Stomach (tissue), 9 donors: ENCODE results near the gene HSPA13. TPM values are rescaled to one million over a fixed set of nuclear protein-coding genes. Genes with fewer than 3 reads are reported as not detected.

Experiments
- DNase-seq, 2 donors: peaks; one replicate each; pipeline versions ENCODE4 v3.0.0 to v3.0.0-alpha.2; 2013 to 2019
- H3K27ac ChIP-seq, 5 donors: fragments of 200-600 bp in 4 of 5; sonication (generic) in 4 of 5; one replicate each; pipeline ENCODE4 v1.5.1; 2013 to 2019; ENCODE audit warnings: mild to moderate bottlenecking in 1 of 5, moderate library complexity in 1 of 5
- H3K27me3 ChIP-seq, 3 donors: fragments of 200-600 bp; sonication (generic); one replicate each; pipeline ENCODE4 v1.5.1; 2017 to 2019; ENCODE audit warnings: mixed run types in 1 of 3
- H3K36me3 ChIP-seq, 4 donors: fragments of 200-600 bp; sonication (generic); 1 replicate in 3 of 4; 2 replicates in 1 of 4; pipeline ENCODE4 v1.5.1; 2016 to 2019
- H3K4me1 ChIP-seq, 4 donors: fragments of 200-600 bp; sonication (generic); one replicate each; pipeline ENCODE4 v1.5.1; 2016 to 2019
- H3K4me3 ChIP-seq, 4 donors: fragments of 200-600 bp; sonication (generic) in 3 of 4; one replicate each; pipeline ENCODE4 v1.5.1; 2016 to 2019; ENCODE audit warnings: mild to moderate bottlenecking in 1 of 4
- H3K9me3 ChIP-seq, 4 donors: fragments of 200-600 bp; sonication (generic); one replicate each; pipeline ENCODE4 v1.5.1; 2016 to 2019
- EP300 ChIP-seq: sonication (generic); formaldehyde crosslinking; IDR thresholded peaks from one replicate; pipeline ENCODE4 v1.6.1; 2017; ENCODE audit warnings: antibody characterized with exemption
- POLR2A ChIP-seq, 4 donors: fragments of 450-650 bp; IDR thresholded peaks; one replicate each; pipeline ENCODE4 v1.6.1; 2016; ENCODE audit warnings: antibody characterized with exemption in 4 of 4, control low read depth in 2 of 4, mild to moderate bottlenecking in 1 of 4, moderate library complexity in 1 of 4
- POLR2AphosphoS5 ChIP-seq, 3 donors: sonication (generic); formaldehyde crosslinking; IDR thresholded peaks; one replicate each; pipeline ENCODE4 v1.6.1; 2016; ENCODE audit warnings: antibody characterized with exemption in 3 of 3
- WGBS, 5 donors: extraction: QIAGEN DNeasy Blood & Tissue Kit in 3 of 5; methylation state at CpG; one replicate each; pipeline versions ENCODE4 v1.1.5 to v1.1.7; 2013 to 2018; 5-methylcytosine and 5-hydroxymethylcytosine counted together
- intact Hi-C: fragments of 100-400 bp; cut with DNase I; formaldehyde crosslinking; loops from one replicate; pipeline ENCODE4 v1.15.1; 2023; ENCODE audit warnings: low total_unique reads
- polyA plus RNA-seq, 3 donors: library from polyadenylated mRNA; stranded (reverse); fragments of 200-250 nt; gene quantifications; one replicate each; pipeline ENCODE4 v1.2.3, GENCODE V29; 2013
- total RNA-seq, 5 donors: library from RNA; depleted of rRNA; stranded (reverse); fragments of >200 nt; gene quantifications; one replicate each; pipeline versions ENCODE4 v1.1.0 to v1.2.3, GENCODE V29; 2014 to 2016
- TF ChIP-seq, protein P1 (sequence below), 7 experiments: fragments of 450-650 bp in 4 of 7; fragments of 200-600 bp in 3 of 7; sonication (generic) in 3 of 7; IDR thresholded peaks; one replicate each; pipeline ENCODE4 v1.5.1; 2016 to 2019; ENCODE audit warnings: antibody characterized with exemption in 7 of 7, control low read depth in 2 of 7, mild to moderate bottlenecking in 1 of 7
- donor health status: healthy with polysubstance abuse.
- donor health status: Bipolar disorder and iron deficiency.
- donor health status: healthy.

The HSPA13 gene
- total and polyA plus RNA-seq, 8 donors: 0.58 to 47.7 (median 7.7) TPM

DNA sequence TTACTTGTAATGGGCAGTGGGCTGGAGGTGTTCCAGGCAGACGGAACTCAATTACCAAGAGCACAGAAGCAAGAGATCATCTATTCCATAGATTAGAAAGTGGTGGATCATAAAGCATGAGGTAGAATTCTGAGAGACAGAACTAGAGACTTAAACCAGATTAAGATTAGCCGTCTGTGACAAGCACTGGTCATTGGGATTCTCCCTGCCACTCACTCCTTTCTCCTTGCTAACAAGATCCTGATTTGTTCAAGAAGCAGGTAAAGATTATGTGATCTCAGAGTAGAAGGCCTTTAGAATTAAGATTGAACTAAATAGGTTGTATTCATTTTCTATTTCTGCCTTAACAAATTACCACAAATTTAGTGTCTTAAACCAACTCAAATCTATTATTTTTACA, 1.5 kb upstream of the HSPA13 start:
- H3K4me3 ChIP-seq: no peak overlapping the region
- H3K27me3 ChIP-seq: no peaks in the 10 kb centered on the region
- H3K9me3 ChIP-seq: no peaks in the 10 kb centered on the region
- 89 to 97% (median 92%) methylated on average over 2 of the region's 2 CpGs for WGBS, 5 donors
- TF ChIP-seq EP300 (no peak), POLR2A (IDR thresholded peaks at IDR 0.05) (no peak), POLR2AphosphoS5 (IDR thresholded peaks at IDR 0.05) (no peak)
- TF ChIP-seq, protein P1, sequence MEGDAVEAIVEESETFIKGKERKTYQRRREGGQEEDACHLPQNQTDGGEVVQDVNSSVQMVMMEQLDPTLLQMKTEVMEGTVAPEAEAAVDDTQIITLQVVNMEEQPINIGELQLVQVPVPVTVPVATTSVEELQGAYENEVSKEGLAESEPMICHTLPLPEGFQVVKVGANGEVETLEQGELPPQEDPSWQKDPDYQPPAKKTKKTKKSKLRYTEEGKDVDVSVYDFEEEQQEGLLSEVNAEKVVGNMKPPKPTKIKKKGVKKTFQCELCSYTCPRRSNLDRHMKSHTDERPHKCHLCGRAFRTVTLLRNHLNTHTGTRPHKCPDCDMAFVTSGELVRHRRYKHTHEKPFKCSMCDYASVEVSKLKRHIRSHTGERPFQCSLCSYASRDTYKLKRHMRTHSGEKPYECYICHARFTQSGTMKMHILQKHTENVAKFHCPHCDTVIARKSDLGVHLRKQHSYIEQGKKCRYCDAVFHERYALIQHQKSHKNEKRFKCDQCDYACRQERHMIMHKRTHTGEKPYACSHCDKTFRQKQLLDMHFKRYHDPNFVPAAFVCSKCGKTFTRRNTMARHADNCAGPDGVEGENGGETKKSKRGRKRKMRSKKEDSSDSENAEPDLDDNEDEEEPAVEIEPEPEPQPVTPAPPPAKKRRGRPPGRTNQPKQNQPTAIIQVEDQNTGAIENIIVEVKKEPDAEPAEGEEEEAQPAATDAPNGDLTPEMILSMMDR (IDR thresholded peaks at IDR 0.05): no peak
- no peaks in the 10 kb centered on the region for H3K36me3 ChIP-seq
- peak overlapping the region in 3 of 5 donors; percentile 93 to 96 (median 93) for H3K27ac ChIP-seq
- DNase-seq: no peak
- H3K4me1 ChIP-seq: peaks cover 26 to 39% (median 33%) of the 10 kb centered on the region in 4 donors
- intact Hi-C loops: no loop called here

DNA sequence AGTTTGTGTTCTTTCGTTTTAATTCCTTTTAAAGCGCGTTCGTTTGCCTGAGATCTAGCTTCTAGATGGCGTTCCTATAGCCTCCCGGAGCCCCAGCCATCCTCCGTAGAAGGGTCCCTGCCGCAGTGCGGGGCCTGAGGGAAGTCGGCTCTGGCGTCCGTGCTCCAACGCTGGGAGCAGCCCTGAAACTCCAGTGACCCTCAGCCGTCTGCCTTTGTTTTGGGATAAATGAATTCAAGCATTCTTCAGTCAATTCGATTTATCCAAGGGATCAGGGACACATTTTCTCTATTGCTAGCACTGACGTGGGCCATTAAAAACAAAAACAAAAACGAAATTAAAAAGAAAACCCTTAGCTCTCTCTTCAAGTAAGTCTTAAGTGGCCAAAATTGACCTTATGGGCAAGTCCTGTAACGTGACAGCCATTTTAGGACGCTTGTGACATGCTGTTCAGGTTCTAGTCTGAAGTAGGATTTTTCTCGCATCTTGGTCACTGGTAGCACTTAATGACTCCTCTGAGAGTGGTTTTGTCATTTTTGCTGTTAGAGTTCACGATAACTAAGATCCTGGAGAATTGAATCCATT, 742 bp upstream of the HSPA13 start:
- DNase-seq: no peak
- Histone ChIP-seq H3K27ac (peak overlapping the region; percentile 73 to 96 (median 93)), H3K4me1 (peaks cover 26 to 45% (median 36%) of the 10 kb centered on the region in 4 donors), H3K36me3 (peaks cover 0 to 4% (median 1%) of the 10 kb centered on the region in 4 donors), H3K27me3 (no peaks in the 10 kb centered on the region), H3K4me3 (peak overlapping the region; percentile 66 to 95 (median 81)), H3K9me3 (no peaks in the 10 kb centered on the region)
- TF ChIP-seq, protein P1 (IDR thresholded peaks at IDR 0.05): no peak
- TF ChIP-seq POLR2AphosphoS5 (IDR thresholded peaks at IDR 0.05) (no peak), EP300 (no peak), POLR2A (IDR thresholded peaks at IDR 0.05) (no peak)
- WGBS, 5 donors: 5 to 7% (median 6%) methylated on average over 21 of the region's 21 CpGs
- intact Hi-C loops: no loop called here

DNA sequence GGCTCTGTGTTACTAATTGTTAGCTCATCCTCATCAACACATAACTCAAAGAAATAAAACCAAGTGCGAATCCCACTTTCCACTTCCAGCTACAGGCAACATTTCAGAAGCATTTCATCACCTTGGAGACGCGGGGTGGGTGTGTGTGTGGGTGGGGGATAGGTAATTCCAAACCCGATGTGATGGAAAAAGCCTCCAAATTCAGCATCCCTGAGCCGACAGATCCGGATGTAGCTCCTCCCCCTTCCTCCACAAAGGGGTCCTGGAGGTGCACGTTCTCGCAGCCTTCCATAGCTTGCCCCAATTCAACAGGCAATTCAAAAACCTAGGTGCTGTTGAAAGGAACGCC, 486 bp downstream of the HSPA13 start:
- Histone ChIP-seq H3K9me3 (no peaks in the 10 kb centered on the region), H3K4me3 (peak overlapping the region; percentile 75 to 95 (median 86)), H3K36me3 (peaks cover 8 to 16% (median 13%) of the 10 kb centered on the region in 4 donors), H3K27ac (peak overlapping the region; percentile 84 to 96 (median 93)), H3K4me1 (peaks cover 26 to 45% (median 36%) of the 10 kb centered on the region in 4 donors), H3K27me3 (no peaks in the 10 kb centered on the region)
- intact Hi-C loops: no loop called here
- 0 to 2% (median 0%) methylated on average over 4 to 9 of the region's 9 CpGs for WGBS, 5 donors
- no peak for DNase-seq
- TF ChIP-seq, protein P1 (IDR thresholded peaks at IDR 0.05): no peak
- no peak for TF ChIP-seq EP300
- TF ChIP-seq POLR2A (IDR thresholded peaks at IDR 0.05): no peak
- no peak for TF ChIP-seq POLR2AphosphoS5 (IDR thresholded peaks at IDR 0.05)

GRCh38 chr21:14376854-14377253, 6.1 kb downstream of the HSPA13 start:
- intact Hi-C loops: no loop called here
- peaks cover 15 to 30% (median 23%) of the 10 kb centered on the region in 4 donors for H3K4me1 ChIP-seq
- no peak for DNase-seq
- no peaks in the 10 kb centered on the region for H3K9me3 ChIP-seq
- TF ChIP-seq, protein P1 (IDR thresholded peaks at IDR 0.05): no peak
- no peak for TF ChIP-seq EP300
- no peak for TF ChIP-seq POLR2A (IDR thresholded peaks at IDR 0.05)
- no peak for TF ChIP-seq POLR2AphosphoS5 (IDR thresholded peaks at IDR 0.05)
- no peak overlapping the region for H3K4me3 ChIP-seq
- WGBS, 5 donors: 94 to 100% (median 99%) methylated on average over 2 of the region's 2 CpGs
- H3K36me3 ChIP-seq: peaks cover 33 to 68% (median 68%) of the 10 kb centered on the region in 4 donors
- H3K27ac ChIP-seq: no peak overlapping the region
- no peaks in the 10 kb centered on the region for H3K27me3 ChIP-seq
